ENCODE data around the gene NFATC2. TPM values are rescaled to one million over a fixed set of nuclear protein-coding genes. Genes with fewer than 3 reads are reported as not detected.
A peak's percentile ranks its signal among the peaks of the same experiment; 100 is the strongest.

The NFATC2 gene
- total RNA-seq, 1 donor from 2014 or later: 2.0 TPM

DNA sequence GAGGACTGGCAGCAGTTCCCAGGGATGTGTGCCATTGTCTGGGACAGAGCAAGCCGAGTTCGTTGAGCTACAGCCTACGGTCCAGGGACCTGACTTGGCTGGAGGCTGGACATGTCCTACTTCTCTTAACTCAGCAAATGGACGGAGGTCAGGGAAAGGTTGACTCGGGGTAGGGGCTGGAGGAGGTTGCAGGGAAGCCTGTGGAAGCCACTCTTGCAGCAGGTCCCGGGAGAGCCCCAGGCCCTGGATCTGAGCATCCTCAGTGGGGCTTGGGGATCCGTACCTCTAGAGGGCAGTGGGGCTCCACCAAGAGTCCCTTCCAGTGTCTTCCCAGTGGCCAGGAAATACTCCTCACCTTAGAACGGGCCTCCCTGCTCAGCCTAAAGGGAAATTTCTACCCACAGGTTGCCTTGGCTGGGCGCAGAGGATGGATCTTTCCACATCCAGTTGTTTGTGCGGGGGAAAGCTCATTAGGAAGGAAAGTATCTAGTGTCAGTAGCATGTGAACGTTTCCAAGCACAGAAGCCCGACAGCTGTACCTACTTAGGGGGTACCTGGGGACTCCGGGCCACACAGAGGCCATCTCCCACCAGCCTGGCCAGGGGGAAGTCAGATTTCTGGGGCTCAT is 170.2 kb downstream of the NFATC2 start:
- no peak overlapping the region for H3K4me3 Mint-ChIP-seq (ENCODE audit: unreplicated experiment)
- DNase-seq (ENCODE audit: low spot score): no peak
- H3K27me3 Mint-ChIP-seq (ENCODE audit: low read depth): no peaks in the 10 kb centered on the region
- no peaks in the 10 kb centered on the region for H3K9me3 Mint-ChIP-seq (ENCODE audit: low read depth)
- no peaks in the 10 kb centered on the region for H3K36me3 Mint-ChIP-seq (ENCODE audit: low read depth)
- H3K27ac Mint-ChIP-seq (ENCODE audit: unreplicated experiment): no peak overlapping the region
- TF ChIP-seq, protein P1, sequence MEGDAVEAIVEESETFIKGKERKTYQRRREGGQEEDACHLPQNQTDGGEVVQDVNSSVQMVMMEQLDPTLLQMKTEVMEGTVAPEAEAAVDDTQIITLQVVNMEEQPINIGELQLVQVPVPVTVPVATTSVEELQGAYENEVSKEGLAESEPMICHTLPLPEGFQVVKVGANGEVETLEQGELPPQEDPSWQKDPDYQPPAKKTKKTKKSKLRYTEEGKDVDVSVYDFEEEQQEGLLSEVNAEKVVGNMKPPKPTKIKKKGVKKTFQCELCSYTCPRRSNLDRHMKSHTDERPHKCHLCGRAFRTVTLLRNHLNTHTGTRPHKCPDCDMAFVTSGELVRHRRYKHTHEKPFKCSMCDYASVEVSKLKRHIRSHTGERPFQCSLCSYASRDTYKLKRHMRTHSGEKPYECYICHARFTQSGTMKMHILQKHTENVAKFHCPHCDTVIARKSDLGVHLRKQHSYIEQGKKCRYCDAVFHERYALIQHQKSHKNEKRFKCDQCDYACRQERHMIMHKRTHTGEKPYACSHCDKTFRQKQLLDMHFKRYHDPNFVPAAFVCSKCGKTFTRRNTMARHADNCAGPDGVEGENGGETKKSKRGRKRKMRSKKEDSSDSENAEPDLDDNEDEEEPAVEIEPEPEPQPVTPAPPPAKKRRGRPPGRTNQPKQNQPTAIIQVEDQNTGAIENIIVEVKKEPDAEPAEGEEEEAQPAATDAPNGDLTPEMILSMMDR (IDR thresholded peaks at IDR 0.05): peak; percentile 89
- H3K4me1 Mint-ChIP-seq (ENCODE audit: low read depth): peaks cover 33% of the 10 kb centered on the region

DNA sequence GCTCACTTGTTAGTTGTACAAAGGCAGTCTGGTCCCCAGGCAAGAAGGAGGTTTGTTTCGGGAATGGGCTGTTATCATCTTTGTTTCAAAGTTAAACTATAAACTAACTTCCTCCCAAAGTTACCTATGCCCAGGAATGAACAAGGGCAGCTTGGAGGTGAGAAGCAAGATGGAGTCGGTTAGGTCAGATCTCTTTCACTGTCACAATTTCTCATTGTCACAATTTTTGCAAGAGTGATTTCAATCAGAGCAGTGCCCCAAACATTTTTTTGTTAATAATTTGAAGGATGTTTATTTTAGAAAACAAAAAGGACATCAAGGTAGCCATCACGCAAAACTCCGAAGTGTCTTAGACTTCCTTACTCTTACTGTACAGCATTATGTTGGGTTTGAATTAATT is 170.8 kb downstream of the NFATC2 start:
- no peaks in the 10 kb centered on the region for H3K27me3 Mint-ChIP-seq (ENCODE audit: low read depth)
- H3K36me3 Mint-ChIP-seq (ENCODE audit: low read depth): no peaks in the 10 kb centered on the region
- TF ChIP-seq, protein P1 (IDR thresholded peaks at IDR 0.05): no peak
- H3K9me3 Mint-ChIP-seq (ENCODE audit: low read depth): no peaks in the 10 kb centered on the region
- no peak overlapping the region for H3K4me3 Mint-ChIP-seq (ENCODE audit: unreplicated experiment)
- no peak overlapping the region for H3K27ac Mint-ChIP-seq (ENCODE audit: unreplicated experiment)
- DNase-seq (ENCODE audit: low spot score): no peak
- H3K4me1 Mint-ChIP-seq (ENCODE audit: low read depth): peaks cover 39% of the 10 kb centered on the region

DNA sequence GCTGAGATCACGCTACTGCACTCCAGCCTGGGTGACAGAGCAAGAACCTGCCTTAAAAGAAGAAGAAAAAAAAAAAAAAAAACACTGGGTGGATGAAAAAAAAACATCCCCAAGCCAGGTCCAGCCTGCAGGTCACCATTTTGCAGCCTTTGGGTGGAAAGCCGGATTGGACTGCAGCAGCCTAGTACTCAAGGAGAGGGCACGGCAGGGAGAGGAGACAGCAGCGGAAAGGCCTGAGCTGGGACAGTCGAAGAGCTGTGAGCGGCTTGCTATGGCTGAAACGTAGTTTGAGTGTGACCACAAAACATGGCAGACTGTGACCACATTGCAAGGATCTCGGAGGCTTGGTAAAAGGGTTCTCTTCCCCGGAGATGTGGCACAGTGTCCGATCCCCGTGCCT is 173.0 kb downstream of the NFATC2 start:
- TF ChIP-seq, protein P1 (IDR thresholded peaks at IDR 0.05): no peak
- no peak for DNase-seq (ENCODE audit: low spot score)
- Mint-ChIP-seq H3K4me1 (ENCODE audit: low read depth) (peaks cover 60% of the 10 kb centered on the region), H3K9me3 (ENCODE audit: low read depth) (no peaks in the 10 kb centered on the region), H3K36me3 (ENCODE audit: low read depth) (no peaks in the 10 kb centered on the region), H3K27me3 (ENCODE audit: low read depth) (no peaks in the 10 kb centered on the region), H3K4me3 (ENCODE audit: unreplicated experiment) (no peak overlapping the region), H3K27ac (ENCODE audit: unreplicated experiment) (no peak overlapping the region)

DNA sequence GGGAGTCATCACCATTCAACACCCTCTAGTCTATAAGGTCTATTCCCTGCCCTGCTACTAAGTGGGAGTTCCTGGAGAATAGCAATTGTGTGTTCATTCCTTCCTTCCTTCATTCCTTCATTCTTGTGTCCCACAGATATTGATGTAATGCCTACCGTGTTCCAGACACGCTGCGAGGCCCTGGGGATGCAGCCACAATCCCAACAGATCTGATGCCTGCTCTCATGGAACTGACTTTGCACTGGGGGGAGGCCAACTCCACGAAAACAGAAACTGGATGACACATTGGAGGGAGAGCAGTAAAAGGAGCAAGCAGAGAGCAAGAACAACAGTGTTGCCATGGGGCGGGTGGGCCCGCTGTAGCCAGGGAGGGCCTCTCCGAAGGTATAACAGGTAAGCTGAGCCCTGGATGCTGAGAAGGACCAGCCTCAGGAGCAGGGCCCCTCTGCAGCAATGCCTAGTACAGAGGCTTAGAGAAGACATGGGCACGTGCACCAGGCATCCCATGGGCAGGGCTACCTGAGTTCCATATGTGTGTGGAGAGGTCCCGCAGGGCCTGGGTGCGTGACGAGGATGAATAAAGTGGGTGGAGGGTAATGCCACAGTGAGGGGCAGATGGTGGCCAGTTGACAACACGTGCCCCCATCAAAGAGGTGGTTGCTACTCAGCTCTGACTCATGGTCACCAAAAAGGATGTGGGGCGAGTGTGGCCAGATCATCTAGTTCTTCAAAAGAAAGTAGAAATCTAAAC is 173.9 kb downstream of the NFATC2 start:
- peaks cover 5% of the 10 kb centered on the region for H3K9me3 Mint-ChIP-seq (ENCODE audit: low read depth)
- no peak overlapping the region for H3K4me3 Mint-ChIP-seq (ENCODE audit: unreplicated experiment)
- H3K27me3 Mint-ChIP-seq (ENCODE audit: low read depth): no peaks in the 10 kb centered on the region
- TF ChIP-seq, protein P1 (IDR thresholded peaks at IDR 0.05): no peak
- peaks cover 55% of the 10 kb centered on the region for H3K4me1 Mint-ChIP-seq (ENCODE audit: low read depth)
- H3K36me3 Mint-ChIP-seq (ENCODE audit: low read depth): peaks cover 3% of the 10 kb centered on the region
- H3K27ac Mint-ChIP-seq (ENCODE audit: unreplicated experiment): peak overlapping the region; percentile 78
- DNase-seq (ENCODE audit: low spot score): no peak

DNA sequence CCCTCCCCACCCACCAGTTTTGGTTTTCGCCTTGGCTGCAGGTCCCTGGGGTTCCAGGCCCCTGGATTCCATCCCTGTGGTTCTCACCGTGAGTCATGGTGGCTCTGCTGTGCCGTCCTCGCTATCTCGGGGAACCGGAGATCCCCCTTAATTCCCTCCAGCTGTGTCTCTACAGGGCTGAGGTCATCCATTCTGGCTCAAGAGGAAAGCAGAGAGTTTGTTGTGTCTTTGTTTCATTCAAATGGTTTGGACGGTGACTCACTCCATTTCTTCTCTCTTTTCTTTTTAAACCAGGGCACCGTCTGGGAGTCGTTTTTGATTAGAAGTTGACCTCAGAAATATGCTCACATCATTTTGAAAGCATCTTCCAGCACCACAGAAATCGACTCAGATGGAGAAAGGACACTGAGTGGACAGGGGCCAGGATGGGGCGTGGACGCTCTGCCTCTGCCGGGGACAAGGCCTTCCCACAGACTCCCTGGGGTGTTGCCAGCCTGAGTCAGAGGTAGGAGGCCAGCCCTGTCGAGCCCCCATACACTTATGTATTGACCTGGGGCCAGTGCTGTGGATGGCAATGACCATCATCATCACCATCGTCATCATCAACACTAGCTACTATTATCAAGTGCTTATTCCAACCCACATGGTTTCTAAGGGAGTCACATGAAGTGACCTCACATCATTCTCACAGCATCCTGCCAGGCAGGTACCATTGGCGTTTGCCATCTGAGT is 176.2 kb downstream of the NFATC2 start:
- no peaks in the 10 kb centered on the region for H3K27me3 Mint-ChIP-seq (ENCODE audit: low read depth)
- H3K9me3 Mint-ChIP-seq (ENCODE audit: low read depth): peaks cover 15% of the 10 kb centered on the region
- H3K36me3 Mint-ChIP-seq (ENCODE audit: low read depth): peaks cover 7% of the 10 kb centered on the region
- no peak for DNase-seq (ENCODE audit: low spot score)
- peak overlapping the region; percentile 100 for H3K27ac Mint-ChIP-seq (ENCODE audit: unreplicated experiment)
- peak overlapping the region; percentile 26 for H3K4me3 Mint-ChIP-seq (ENCODE audit: unreplicated experiment)
- H3K4me1 Mint-ChIP-seq (ENCODE audit: low read depth): peaks cover 50% of the 10 kb centered on the region
- TF ChIP-seq, protein P1 (IDR thresholded peaks at IDR 0.05): no peak

Data from chondrocyte (in vitro differentiated cells).